ENCODE measurements around the gene PNMA1. TPM values are rescaled to one million over a fixed set of nuclear protein-coding genes. Genes with fewer than 3 reads are reported as not detected.

The PNMA1 gene
- total and polyA plus RNA-seq, 9 of the 15 experiments (the other 6 are each of a cell fraction or from before 2014, with no cell fraction given) = 1.7 to 26.4 (median 8.7) TPM

DNA sequence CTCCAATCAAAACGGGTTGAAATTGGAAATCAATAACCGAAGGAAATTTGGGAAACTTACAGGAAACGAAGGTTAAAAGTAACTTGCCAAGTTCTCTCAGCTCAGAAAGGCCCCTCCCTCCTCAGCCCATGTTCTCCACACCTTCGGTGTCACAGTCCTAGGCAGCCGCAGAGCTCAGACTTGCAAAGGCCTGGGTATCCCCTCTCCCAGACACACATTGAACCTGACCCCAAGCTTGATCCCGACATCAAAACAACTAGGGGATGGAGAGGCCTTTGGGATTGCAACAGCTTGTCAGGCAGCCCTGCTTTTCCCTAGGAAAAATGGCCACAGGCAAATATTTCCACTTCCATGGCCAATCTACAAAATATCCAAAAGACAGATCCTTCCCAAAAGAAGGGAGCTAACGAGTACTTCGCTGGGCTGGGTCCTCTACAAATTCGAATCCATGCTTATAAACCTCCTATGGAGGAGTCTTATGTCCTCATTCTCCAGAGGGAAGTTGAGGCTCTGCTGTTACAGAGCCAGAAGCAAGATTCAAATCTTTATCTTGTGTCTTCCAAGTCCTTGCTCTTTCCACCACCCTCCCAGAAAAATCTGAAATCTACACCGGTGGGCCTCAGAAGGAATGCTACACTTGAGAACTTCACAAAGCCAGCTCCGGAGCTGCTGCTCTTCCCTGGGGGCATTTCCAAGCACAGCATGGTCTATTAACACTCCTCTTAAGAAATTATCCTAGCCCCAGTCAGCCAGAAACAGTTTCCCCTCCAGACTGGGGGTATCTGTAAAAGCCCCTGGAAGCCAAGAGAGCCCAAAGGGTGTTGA lies 35.7 kb upstream of the PNMA1 start:
- in situ Hi-C loops (cut with MboI) = no loop called here
- H3K4me2 ChIP-seq (ENCODE audit: insufficient read depth, low read length) = peak overlapping the region; percentile 43
- POLR2A ChIA-PET = interaction anchor here (0.8 to 1.7 kb wide), 7 partner anchors 8 to 141 kb away, joined by 3 to 5 read pairs (median 4); no protein-coding TSS in a partner anchor
- no peak for TF ChIP-seq HDAC2 (IDR thresholded peaks at IDR 0.05)
- no peak for TF ChIP-seq ATF1 (CRISPR knock-in tag; IDR thresholded peaks at IDR 0.05)
- no peak for TF ChIP-seq ATF1 (tag; IDR thresholded peaks at IDR 0.05)
- no peak for TF ChIP-seq FOXA3 (CRISPR knock-in tag; conservative IDR thresholded peaks at IDR 0.05 in 1 of 2, IDR thresholded peaks at IDR 0.05 in 1 of 2)
- TF ChIP-seq, protein P1, sequence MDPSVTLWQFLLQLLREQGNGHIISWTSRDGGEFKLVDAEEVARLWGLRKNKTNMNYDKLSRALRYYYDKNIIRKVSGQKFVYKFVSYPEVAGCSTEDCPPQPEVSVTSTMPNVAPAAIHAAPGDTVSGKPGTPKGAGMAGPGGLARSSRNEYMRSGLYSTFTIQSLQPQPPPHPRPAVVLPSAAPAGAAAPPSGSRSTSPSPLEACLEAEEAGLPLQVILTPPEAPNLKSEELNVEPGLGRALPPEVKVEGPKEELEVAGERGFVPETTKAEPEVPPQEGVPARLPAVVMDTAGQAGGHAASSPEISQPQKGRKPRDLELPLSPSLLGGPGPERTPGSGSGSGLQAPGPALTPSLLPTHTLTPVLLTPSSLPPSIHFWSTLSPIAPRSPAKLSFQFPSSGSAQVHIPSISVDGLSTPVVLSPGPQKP (CRISPR knock-in tag; IDR thresholded peaks at IDR 0.05) = no peak
- TF ChIP-seq, protein P2, sequence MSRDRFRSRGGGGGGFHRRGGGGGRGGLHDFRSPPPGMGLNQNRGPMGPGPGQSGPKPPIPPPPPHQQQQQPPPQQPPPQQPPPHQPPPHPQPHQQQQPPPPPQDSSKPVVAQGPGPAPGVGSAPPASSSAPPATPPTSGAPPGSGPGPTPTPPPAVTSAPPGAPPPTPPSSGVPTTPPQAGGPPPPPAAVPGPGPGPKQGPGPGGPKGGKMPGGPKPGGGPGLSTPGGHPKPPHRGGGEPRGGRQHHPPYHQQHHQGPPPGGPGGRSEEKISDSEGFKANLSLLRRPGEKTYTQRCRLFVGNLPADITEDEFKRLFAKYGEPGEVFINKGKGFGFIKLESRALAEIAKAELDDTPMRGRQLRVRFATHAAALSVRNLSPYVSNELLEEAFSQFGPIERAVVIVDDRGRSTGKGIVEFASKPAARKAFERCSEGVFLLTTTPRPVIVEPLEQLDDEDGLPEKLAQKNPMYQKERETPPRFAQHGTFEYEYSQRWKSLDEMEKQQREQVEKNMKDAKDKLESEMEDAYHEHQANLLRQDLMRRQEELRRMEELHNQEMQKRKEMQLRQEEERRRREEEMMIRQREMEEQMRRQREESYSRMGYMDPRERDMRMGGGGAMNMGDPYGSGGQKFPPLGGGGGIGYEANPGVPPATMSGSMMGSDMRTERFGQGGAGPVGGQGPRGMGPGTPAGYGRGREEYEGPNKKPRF (IDR thresholded peaks at IDR 0.05; ENCODE audit: low read depth, low read length) = no peak
- no peak for TF ChIP-seq ZFP30 (CRISPR knock-in tag; IDR thresholded peaks at IDR 0.05; ENCODE audit: borderline replicate concordance)
- no peak for TF ChIP-seq FOXJ3 (CRISPR knock-in tag; IDR thresholded peaks at IDR 0.05)
- TF ChIP-seq NFATC3 (IDR thresholded peaks at IDR 0.05) = no peak
- no peak for TF ChIP-seq ZNF717 (CRISPR knock-in tag; IDR thresholded peaks at IDR 0.05)
- no peak for TF ChIP-seq SMAD4 (CRISPR knock-in tag; conservative IDR thresholded peaks at IDR 0.05)
- no peak for TF ChIP-seq IRF2 (CRISPR knock-in tag; IDR thresholded peaks at IDR 0.05)
- no peak for TF ChIP-seq TAF9B (IDR thresholded peaks at IDR 0.05; ENCODE audit: partially characterized antibody)
- TF ChIP-seq CCAR2 (IDR thresholded peaks at IDR 0.05; ENCODE audit: low read depth, low read length) = no peak
- no peak for TF ChIP-seq PTTG1 (tag; IDR thresholded peaks at IDR 0.05; ENCODE audit: low read depth)
- TF ChIP-seq GABPB2 (CRISPR knock-in tag; conservative IDR thresholded peaks at IDR 0.05) = no peak
- no peak for TF ChIP-seq SRSF7 (optimal IDR thresholded peaks at IDR 0.05; ENCODE audit: low read depth, low read length)
- no peak for TF ChIP-seq MXI1 (IDR thresholded peaks at IDR 0.05; ENCODE audit: low read depth, low read length)
- TF ChIP-seq RAD51 (IDR thresholded peaks at IDR 0.05; ENCODE audit: borderline replicate concordance, low read depth) = no peak
- no peak for TF ChIP-seq ZNF764 (CRISPR knock-in tag; IDR thresholded peaks at IDR 0.05; ENCODE audit: low read depth)

More for the DNA sequence above, 35.7 kb upstream of the PNMA1 start:
- no peak overlapping the region for H3K4me3 ChIP-seq
- no peak overlapping the region for H2AFZ ChIP-seq (ENCODE audit: low read depth, low read length)
- peaks cover 15% of the 10 kb centered on the region for H4K20me1 ChIP-seq (replicated peaks; ENCODE audit: control insufficient read depth, insufficient read depth, low read length)
- H3K9me3 ChIP-seq (replicated peaks; ENCODE audit: control insufficient read depth, insufficient read depth, low read depth, low read length) = no peaks in the 10 kb centered on the region
- DNase-seq (ENCODE audit: extremely low read depth in 1 of 4, low spot score in 3 of 4) (no peak), ATAC-seq (no peak), FAIRE-seq (peak; percentile 49)
- 19% methylated on average over 10 of the region's 11 CpGs for WGBS (ENCODE audit: insufficient coverage, low coverage, missing lambda C conversion rate)
- intact Hi-C loops (cut with micrococcal nuclease) = loop anchor here (5.0 kb wide), 1 partner anchor 37 kb away; no protein-coding TSS in a partner anchor
- H3K27ac ChIP-seq (ENCODE audit: extremely low read depth, low read depth, low read length) = peak overlapping the region; percentile 18; the same call in 2 of the 3 replicates
- H3K79me2 ChIP-seq (ENCODE audit: control insufficient read depth, insufficient read depth, low read length) = peaks cover 100% of the 10 kb centered on the region
- peak overlapping the region; percentile 19 to 64; a peak in 2 of 4 replicates for H3K9ac ChIP-seq (ENCODE audit: insufficient read depth in 1 of 2, low read depth in 2 of 2, low read length in 2 of 2)
- CTCF ChIA-PET (ENCODE audit: low intra/inter-chr PET ratio) = no interaction called here
- peaks cover 43% of the 10 kb centered on the region; the same call in 2 of the 3 replicates for H3K36me3 ChIP-seq (ENCODE audit: control insufficient read depth, insufficient read depth, low read length)
- peaks cover 60 to 74% of the 10 kb centered on the region in 2 experiments for H3K4me1 ChIP-seq (replicated peaks in 1 of 2; ENCODE audit: control insufficient read depth in 2 of 2, insufficient read depth in 2 of 2, low read length in 2 of 2)
- H3K9me1 ChIP-seq (ENCODE audit: control insufficient read depth, insufficient read depth, low read length) = peaks cover 4% of the 10 kb centered on the region
- H3K27me3 ChIP-seq (ENCODE audit: control insufficient read depth in 2 of 2, insufficient read depth in 2 of 2, low read length in 2 of 2) = no peaks in the 10 kb centered on the region
- BruUV-seq (replicated peaks) = no TSS peak
